ENCODE results near the gene MAPK4.

DNA sequence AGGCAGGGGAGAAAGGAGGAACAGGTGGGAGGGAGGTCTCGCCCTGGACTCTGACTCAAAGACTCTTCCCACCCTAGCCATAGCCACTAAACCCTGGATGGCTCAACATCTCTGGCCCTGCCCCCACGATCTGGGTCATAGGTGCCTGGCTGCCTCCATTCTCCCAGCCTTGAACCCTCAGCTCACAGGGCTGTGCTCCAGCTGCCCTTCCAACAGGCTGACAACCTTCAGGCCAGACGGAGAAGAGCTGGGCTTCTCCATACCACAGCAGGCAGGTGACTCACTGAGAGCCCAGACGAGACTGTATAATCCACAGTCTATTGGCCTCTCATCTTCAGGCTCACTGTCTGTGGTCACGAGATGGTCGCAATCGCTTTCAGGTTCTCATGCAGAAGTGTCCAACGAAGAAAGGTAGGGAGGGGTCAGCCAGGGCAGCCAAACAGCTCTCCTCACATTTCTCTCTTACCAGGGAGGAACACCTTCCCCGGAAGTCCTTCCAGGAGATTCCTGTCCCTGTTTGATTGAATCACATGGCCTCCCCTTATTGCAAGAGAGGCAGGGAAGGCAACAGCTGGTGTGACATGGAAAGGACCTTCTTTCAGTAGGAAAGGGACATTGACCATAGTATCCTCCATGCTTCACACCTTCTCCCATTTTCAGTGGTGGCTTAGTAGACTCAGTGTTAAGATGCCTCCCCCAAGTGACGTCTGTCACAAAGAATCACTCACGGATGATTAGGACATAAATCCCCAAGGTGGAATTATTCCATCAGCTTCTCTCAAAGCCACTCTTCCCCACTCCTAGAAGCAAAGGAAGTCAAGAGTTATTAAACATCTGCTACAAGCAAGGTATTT, 159.8 kb downstream of the MAPK4 start:
- TF ChIP-seq, protein P1, sequence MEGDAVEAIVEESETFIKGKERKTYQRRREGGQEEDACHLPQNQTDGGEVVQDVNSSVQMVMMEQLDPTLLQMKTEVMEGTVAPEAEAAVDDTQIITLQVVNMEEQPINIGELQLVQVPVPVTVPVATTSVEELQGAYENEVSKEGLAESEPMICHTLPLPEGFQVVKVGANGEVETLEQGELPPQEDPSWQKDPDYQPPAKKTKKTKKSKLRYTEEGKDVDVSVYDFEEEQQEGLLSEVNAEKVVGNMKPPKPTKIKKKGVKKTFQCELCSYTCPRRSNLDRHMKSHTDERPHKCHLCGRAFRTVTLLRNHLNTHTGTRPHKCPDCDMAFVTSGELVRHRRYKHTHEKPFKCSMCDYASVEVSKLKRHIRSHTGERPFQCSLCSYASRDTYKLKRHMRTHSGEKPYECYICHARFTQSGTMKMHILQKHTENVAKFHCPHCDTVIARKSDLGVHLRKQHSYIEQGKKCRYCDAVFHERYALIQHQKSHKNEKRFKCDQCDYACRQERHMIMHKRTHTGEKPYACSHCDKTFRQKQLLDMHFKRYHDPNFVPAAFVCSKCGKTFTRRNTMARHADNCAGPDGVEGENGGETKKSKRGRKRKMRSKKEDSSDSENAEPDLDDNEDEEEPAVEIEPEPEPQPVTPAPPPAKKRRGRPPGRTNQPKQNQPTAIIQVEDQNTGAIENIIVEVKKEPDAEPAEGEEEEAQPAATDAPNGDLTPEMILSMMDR (IDR thresholded peaks at IDR 0.05; ENCODE audit: low read length), result no peak
- TF ChIP-seq EZH2 (IDR thresholded peaks at IDR 0.05; ENCODE audit: borderline replicate concordance, low read length), result no peak
